Natural killer cell (primary cell): Measurements from ENCODE around the gene TRHDE. TPM values are rescaled to one million over a fixed set of nuclear protein-coding genes. Genes with fewer than 3 reads are reported as not detected.
"Not testable (repeated sequence)": the region's sequence is repeated elsewhere in the genome, so short reads cannot be mapped to it uniquely, and the experiment has no call there.

ENCODE experiments used
- ATAC-seq, 3 donors: fragments of 150-1000 bp in 2 of 3; fragments of 200-7000 bp in 1 of 3; cut with Tn5 transposase; 1 replicate in 1 of 3; 2 replicates in 2 of 3; pipeline ENCODE4 v1.10.0; 2021; ENCODE audit warnings: mild to moderate bottlenecking in 2 of 3, moderate library complexity in 2 of 3
- DNase-seq, 2 donors: peaks; one replicate each; pipeline versions ENCODE4 v3.0.0 to v3.0.0-alpha.2; 2013 to 2021; ENCODE audit warnings: mixed read lengths in 1 of 2
- H3K27ac ChIP-seq: one replicate; pipeline ENCODE4 v1.5.1; 2013; ENCODE audit warnings: mild to moderate bottlenecking, low read length
- H3K27me3 ChIP-seq: one replicate; pipeline ENCODE4 v1.6.1; 2013; ENCODE audit warnings: low read length; ENCODE audit not compliant: control insufficient read depth, insufficient read depth
- H3K36me3 ChIP-seq: one replicate; pipeline ENCODE4 v1.6.1; 2013; ENCODE audit warnings: low read length; ENCODE audit not compliant: control insufficient read depth, insufficient read depth
- H3K4me1 ChIP-seq: one replicate; pipeline ENCODE4 v1.6.1; 2013; ENCODE audit warnings: low read length; ENCODE audit not compliant: control insufficient read depth, insufficient read depth
- H3K4me3 ChIP-seq: one replicate; pipeline ENCODE4 v1.5.1; 2013; ENCODE audit warnings: low read length
- H3K9me3 ChIP-seq: one replicate; pipeline ENCODE4 v1.6.1; 2013; ENCODE audit warnings: low read length; ENCODE audit not compliant: control insufficient read depth, insufficient read depth
- H3K27ac Mint-ChIP-seq, 2 donors: one replicate each; pipeline ENCODE4 v1.8.0; 2022; ENCODE audit warnings: mild to moderate bottlenecking in 2 of 2, mixed read lengths in 2 of 2, moderate library complexity in 1 of 2
- H3K27me3 Mint-ChIP-seq, 2 donors: one replicate each; pipeline ENCODE4 v1.8.0; 2022; ENCODE audit warnings: low read depth in 2 of 2, mixed read lengths in 2 of 2
- H3K36me3 Mint-ChIP-seq: one replicate; pipeline ENCODE4 v1.8.0; 2022; ENCODE audit warnings: mixed read lengths
- H3K4me1 Mint-ChIP-seq, 2 donors: one replicate each; pipeline ENCODE4 v1.8.0; 2022; ENCODE audit warnings: mixed read lengths in 2 of 2
- H3K4me3 Mint-ChIP-seq: one replicate; pipeline ENCODE4 v1.8.0; 2022; ENCODE audit warnings: mild to moderate bottlenecking, moderate library complexity, mixed read lengths
- H3K9me3 Mint-ChIP-seq, 2 donors: one replicate each; pipeline ENCODE4 v1.8.0; 2022; ENCODE audit warnings: mixed read lengths in 2 of 2
- WGBS: methylation state at CpG from one replicate; pipeline ENCODE4 v1.1.7; 2013; ENCODE audit warnings: missing lambda C conversion rate; ENCODE audit not compliant: insufficient coverage; 5-methylcytosine and 5-hydroxymethylcytosine counted together
- intact Hi-C: fragments of 100-400 bp; cut with micrococcal nuclease; formaldehyde crosslinking; loops from one replicate; pipeline ENCODE4 v1.14.2; 2022
- total RNA-seq, 4 donors: library from RNA; stranded (reverse); fragments of 120-200 nt in 1 of 4; gene quantifications; one replicate each; pipeline versions ENCODE4 v1.2.3 to v1.2.4, GENCODE V29; 2013 to 2022
- TF ChIP-seq, protein P1 (sequence below): fragments of 200-600 bp; IDR thresholded peaks from one replicate; pipeline ENCODE4 v1.8.0; 2022; ENCODE audit warnings: antibody characterized with exemption

TRHDE gene
- total RNA-seq, 3 donors from 2014 or later (not counting 1 experiment from before 2014, with no cell fraction given): 0.33 TPM; not detected in 2

DNA sequence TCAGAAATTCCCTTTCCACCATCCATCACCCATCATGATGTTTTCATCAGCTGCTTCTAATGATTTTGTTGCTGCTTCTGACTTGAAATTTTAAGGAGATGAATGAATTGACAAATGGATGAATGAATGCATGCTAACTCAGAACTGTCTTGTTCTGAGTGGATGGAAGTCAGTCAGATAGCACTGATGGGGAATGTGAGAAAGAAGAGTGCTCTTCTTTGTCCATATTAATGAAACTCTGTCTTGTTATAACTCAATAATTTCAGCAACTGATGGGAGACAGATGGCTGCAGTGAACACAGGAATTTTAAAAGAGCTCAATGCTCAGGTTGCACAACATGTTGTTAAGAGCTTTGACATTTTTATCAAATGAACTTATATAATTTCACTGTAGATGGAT, 422.0 kb downstream of the TRHDE start:
- Histone ChIP-seq H3K27ac (no peak overlapping the region), H3K36me3 (no peaks in the 10 kb centered on the region), H3K4me1 (no peaks in the 10 kb centered on the region), H3K4me3 (no peak overlapping the region), H3K9me3 (peaks cover under 1% of the 10 kb centered on the region), H3K27me3 (no peaks in the 10 kb centered on the region)
- Mint-ChIP-seq H3K4me1 (no peaks in the 10 kb centered on the region), H3K4me3 (no peak overlapping the region), H3K27ac (no peak overlapping the region), H3K36me3 (no peaks in the 10 kb centered on the region), H3K9me3 (peaks cover 2 to 14% of the 10 kb centered on the region in 2 donors), H3K27me3 (no peaks in the 10 kb centered on the region)
- no peak for DNase-seq
- TF ChIP-seq, protein P1, sequence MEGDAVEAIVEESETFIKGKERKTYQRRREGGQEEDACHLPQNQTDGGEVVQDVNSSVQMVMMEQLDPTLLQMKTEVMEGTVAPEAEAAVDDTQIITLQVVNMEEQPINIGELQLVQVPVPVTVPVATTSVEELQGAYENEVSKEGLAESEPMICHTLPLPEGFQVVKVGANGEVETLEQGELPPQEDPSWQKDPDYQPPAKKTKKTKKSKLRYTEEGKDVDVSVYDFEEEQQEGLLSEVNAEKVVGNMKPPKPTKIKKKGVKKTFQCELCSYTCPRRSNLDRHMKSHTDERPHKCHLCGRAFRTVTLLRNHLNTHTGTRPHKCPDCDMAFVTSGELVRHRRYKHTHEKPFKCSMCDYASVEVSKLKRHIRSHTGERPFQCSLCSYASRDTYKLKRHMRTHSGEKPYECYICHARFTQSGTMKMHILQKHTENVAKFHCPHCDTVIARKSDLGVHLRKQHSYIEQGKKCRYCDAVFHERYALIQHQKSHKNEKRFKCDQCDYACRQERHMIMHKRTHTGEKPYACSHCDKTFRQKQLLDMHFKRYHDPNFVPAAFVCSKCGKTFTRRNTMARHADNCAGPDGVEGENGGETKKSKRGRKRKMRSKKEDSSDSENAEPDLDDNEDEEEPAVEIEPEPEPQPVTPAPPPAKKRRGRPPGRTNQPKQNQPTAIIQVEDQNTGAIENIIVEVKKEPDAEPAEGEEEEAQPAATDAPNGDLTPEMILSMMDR: no peak
- ATAC-seq: no peak
- intact Hi-C loops: no loop called here

DNA sequence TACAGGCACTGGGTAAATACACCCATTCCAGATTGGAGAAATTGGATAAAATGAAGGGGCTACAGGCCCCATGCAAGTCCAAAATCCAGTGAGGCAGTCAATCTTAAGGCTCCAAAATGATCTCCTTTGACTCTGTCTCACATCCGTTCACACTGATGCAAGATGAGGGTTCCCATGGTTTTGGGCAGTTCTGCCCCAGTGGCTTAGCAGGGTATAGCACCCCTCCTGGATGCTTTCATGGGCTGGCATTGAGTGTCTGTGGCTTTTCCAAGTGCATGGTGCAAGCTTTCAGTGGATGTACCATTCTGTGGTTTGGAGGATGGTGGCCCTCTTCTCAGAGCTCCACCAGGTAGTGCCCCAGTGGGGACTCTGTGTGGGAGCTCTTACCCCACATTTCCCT, 427.2 kb downstream of the TRHDE start:
- no peak overlapping the region for H3K27ac ChIP-seq
- no peaks in the 10 kb centered on the region for H3K4me1 ChIP-seq
- no peaks in the 10 kb centered on the region for H3K27me3 Mint-ChIP-seq
- no peaks in the 10 kb centered on the region for H3K4me1 Mint-ChIP-seq
- no peaks in the 10 kb centered on the region for H3K27me3 ChIP-seq
- H3K4me3 ChIP-seq: no peak overlapping the region
- no peaks in the 10 kb centered on the region for H3K36me3 Mint-ChIP-seq
- WGBS: 100% methylated on average over 1 of the region's 1 CpG
- DNase-seq (no peak), ATAC-seq (no peak)
- TF ChIP-seq, protein P1: no peak
- no peak overlapping the region for H3K4me3 Mint-ChIP-seq
- no peak overlapping the region for H3K27ac Mint-ChIP-seq
- H3K9me3 Mint-ChIP-seq: peaks cover 2 to 13% of the 10 kb centered on the region in 2 donors
- intact Hi-C loops: no loop called here
- H3K9me3 ChIP-seq: peaks cover 5% of the 10 kb centered on the region
- no peaks in the 10 kb centered on the region for H3K36me3 ChIP-seq

DNA sequence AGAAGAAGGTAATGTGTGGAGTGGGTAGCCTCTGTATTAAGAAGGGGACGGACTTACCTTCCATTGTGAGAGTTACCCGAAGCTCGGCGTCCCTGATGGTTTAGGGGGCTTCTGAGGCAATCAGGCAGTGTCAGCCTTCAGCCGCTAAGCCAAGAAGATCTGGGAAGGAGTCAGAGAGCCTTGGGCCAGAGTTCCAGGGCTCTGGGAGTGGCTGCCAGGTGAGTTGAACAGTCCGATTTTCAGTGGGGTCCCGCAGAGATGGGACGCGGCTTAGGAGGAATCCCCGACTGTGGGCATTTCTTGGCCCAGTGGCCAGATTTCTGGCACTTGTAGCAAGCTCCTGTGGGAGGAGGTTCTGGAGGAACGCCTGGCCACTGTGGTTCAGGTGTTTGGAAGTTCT, 439.9 kb downstream of the TRHDE start:
- DNase-seq, intact Hi-C loops, H3K27me3 ChIP-seq, ATAC-seq, H3K27me3 Mint-ChIP-seq, H3K4me1 Mint-ChIP-seq, H3K27ac Mint-ChIP-seq, H3K36me3 ChIP-seq, H3K4me1 ChIP-seq, H3K9me3 Mint-ChIP-seq, H3K9me3 ChIP-seq, H3K27ac ChIP-seq, H3K36me3 Mint-ChIP-seq, H3K4me3 Mint-ChIP-seq, H3K4me3 ChIP-seq: not testable (repeated sequence)
- 93% methylated on average over 11 of the region's 11 CpGs for WGBS

DNA sequence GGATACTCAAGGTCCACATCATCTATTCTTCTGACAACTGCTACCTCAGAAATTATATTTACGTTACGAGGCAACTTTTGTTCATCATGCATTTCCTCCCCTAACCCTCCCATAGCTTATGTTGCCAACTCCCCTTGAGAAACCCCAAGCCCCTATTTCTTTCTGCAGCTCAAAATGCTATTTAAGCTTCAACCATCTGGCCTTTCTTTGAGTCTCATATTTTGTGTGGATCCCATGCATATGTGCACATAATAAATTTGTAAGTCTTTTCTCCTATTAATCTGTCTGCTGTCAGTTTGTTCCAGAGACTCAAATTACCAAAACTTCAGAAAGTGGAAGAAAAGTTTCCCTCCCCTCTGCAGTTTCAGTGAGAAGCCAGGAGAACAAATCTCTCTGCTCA, 444.1 kb downstream of the TRHDE start:
- H3K9me3 ChIP-seq: no peaks in the 10 kb centered on the region
- 96% methylated on average over 2 of the region's 2 CpGs for WGBS
- no peaks in the 10 kb centered on the region for H3K36me3 Mint-ChIP-seq
- H3K4me1 ChIP-seq: no peaks in the 10 kb centered on the region
- H3K4me3 ChIP-seq: no peak overlapping the region
- no peaks in the 10 kb centered on the region for H3K27me3 Mint-ChIP-seq
- no peak for DNase-seq
- intact Hi-C loops: no loop called here
- TF ChIP-seq, protein P1: no peak
- H3K4me3 Mint-ChIP-seq: no peak overlapping the region
- peaks cover 7 to 12% of the 10 kb centered on the region in 2 donors for H3K9me3 Mint-ChIP-seq
- no peaks in the 10 kb centered on the region for H3K36me3 ChIP-seq
- no peak overlapping the region for H3K27ac ChIP-seq
- no peak for ATAC-seq
- H3K27me3 ChIP-seq: no peaks in the 10 kb centered on the region
- no peak overlapping the region for H3K27ac Mint-ChIP-seq
- H3K4me1 Mint-ChIP-seq: no peaks in the 10 kb centered on the region
